Measurements from ENCODE around the gene TXNRD3. TPM values are rescaled to one million over a fixed set of nuclear protein-coding genes. Genes with fewer than 3 reads are reported as not detected.
"Not testable (repeated sequence)": the region's sequence is repeated elsewhere in the genome, so short reads cannot be mapped to it uniquely, and the experiment has no call there.

Gene TXNRD3
- total and polyA plus RNA-seq, 12 donors = 2.1 to 7.8 (median 5.4) TPM

- TF ChIP-seq CTCF (IDR thresholded peaks at IDR 0.05) = no peak
- DNase-seq (no peak), ATAC-seq (no peak)
- intact Hi-C loops (cut with DNase I) = no loop called here
- no peak overlapping the region for H3K4me3 ChIP-seq
- H3K4me1 ChIP-seq = no peaks in the 10 kb centered on the region
- 51 to 58% methylated on average over 2 of the region's 2 CpGs for WGBS, 2 donors
- no peaks in the 10 kb centered on the region for H3K27me3 ChIP-seq
- no peaks in the 10 kb centered on the region for H3K9me3 ChIP-seq
- H3K27ac ChIP-seq = no peak overlapping the region
- H3K36me3 ChIP-seq = peaks cover 0 to 69% (median 9%) of the 10 kb centered on the region in 9 donors
Observed at GRCh38 chr3:126630020-126630419, 24.9 kb downstream of the TXNRD3 start.

- H3K4me3 ChIP-seq; H3K27ac ChIP-seq; intact Hi-C loops (cut with DNase I); H3K9me3 ChIP-seq; ATAC-seq; H3K27me3 ChIP-seq; DNase-seq: not testable (repeated sequence)
- Histone ChIP-seq H3K36me3 (peaks cover 0 to 35% (median 4%) of the 10 kb centered on the region in 9 donors), H3K4me1 (peaks cover 0 to 12% (median 4%) of the 10 kb centered on the region in 9 donors)
- 86 to 89% methylated on average over 3 of the region's 3 CpGs for WGBS, 2 donors
Observed at GRCh38 chr3:126625735-126626134, 29.2 kb downstream of the TXNRD3 start.

- H3K36me3 ChIP-seq = peaks cover 0 to 10% (median 0%) of the 10 kb centered on the region in 9 donors
Observed at GRCh38 chr3:126622694-126623093, 32.2 kb downstream of the TXNRD3 start.

GRCh38 chr3:126621627-126622345 lies 33.1 kb downstream of the TXNRD3 start:
- no peak overlapping the region for H3K4me3 ChIP-seq
- intact Hi-C loops (cut with DNase I) = no loop called here
- DNase-seq = no peak
- peak overlapping the region in 2 of 10 donors; percentile 22 to 58 for H3K27ac ChIP-seq
- peaks cover 0 to 17% (median 6%) of the 10 kb centered on the region in 9 donors for H3K4me1 ChIP-seq
- peaks cover 0 to 4% (median 0%) of the 10 kb centered on the region in 9 donors for H3K36me3 ChIP-seq
- H3K9me3 ChIP-seq = no peaks in the 10 kb centered on the region
- no peak for ATAC-seq
- 93 to 94% methylated on average over 2 of the region's 2 CpGs for WGBS, 2 donors
- no peak for TF ChIP-seq CTCF (IDR thresholded peaks at IDR 0.05)
- H3K27me3 ChIP-seq = no peaks in the 10 kb centered on the region

More at GRCh38 chr3:126622694-126623093, 32.2 kb downstream of the TXNRD3 start:
- no peak for TF ChIP-seq CTCF (IDR thresholded peaks at IDR 0.05)
- 96 to 100% methylated on average over 1 of the region's 1 CpG for WGBS, 2 donors
- no peak overlapping the region for H3K27ac ChIP-seq
- peaks cover 0 to 17% (median 6%) of the 10 kb centered on the region in 9 donors for H3K4me1 ChIP-seq
- DNase-seq (no peak), ATAC-seq (no peak)
- intact Hi-C loops (cut with DNase I) = no loop called here
- H3K9me3 ChIP-seq = no peaks in the 10 kb centered on the region
- H3K4me3 ChIP-seq = no peak overlapping the region
- no peaks in the 10 kb centered on the region for H3K27me3 ChIP-seq

GRCh38 chr3:126621171-126621570 lies 33.8 kb downstream of the TXNRD3 start:
- no peaks in the 10 kb centered on the region for H3K9me3 ChIP-seq
- H3K4me3 ChIP-seq = no peak overlapping the region
- intact Hi-C loops (cut with DNase I) = no loop called here
- H3K4me1 ChIP-seq = peaks cover 0 to 17% (median 6%) of the 10 kb centered on the region in 9 donors
- no peak for TF ChIP-seq CTCF (IDR thresholded peaks at IDR 0.05)
- H3K36me3 ChIP-seq = peaks cover 0 to 3% (median 0%) of the 10 kb centered on the region in 9 donors
- H3K27me3 ChIP-seq = no peaks in the 10 kb centered on the region
- ATAC-seq (peak; percentile 91 to 100 (median 98)), DNase-seq (peak; percentile 41 to 65)
- 38 to 57% methylated on average over 1 of the region's 1 CpG for WGBS, 2 donors
- H3K27ac ChIP-seq = peak overlapping the region in 3 of 10 donors; percentile 1 to 58 (median 22)
